SK-N-SH (cell line): Measurements from ENCODE around the gene ERRFI1. TPM values are rescaled to one million over a fixed set of nuclear protein-coding genes. Genes with fewer than 3 reads are reported as not detected.

Experiments used
- CTCF ChIA-PET: fragments of 300-600, 350-600 bp; formaldehyde crosslinking; extraction: SDS; loops from one replicate; lab custom pipeline; 2021; lab: Yijun Ruan, JAX
- POLR2A ChIA-PET: fragments of 350-600 bp; sonication (Branson Sonifier 250); formaldehyde crosslinking; extraction: SDS; loops from one replicate; lab custom pipeline; 2020; ENCODE audit warnings: antibody characterized with exemption, inconsistent platforms; lab: Yijun Ruan, JAX
- DNase-seq: peaks from one replicate; pipeline ENCODE4 v3.0.0; 2012
- H2AFZ ChIP-seq: fragments of 200-600 bp; sonication (generic); 2 replicates; pipeline ENCODE4 v1.8.1; 2016; ENCODE audit warnings: antibody characterized with exemption, mild to moderate bottlenecking, low read depth
- H3F3A ChIP-seq: fragments of 200-600 bp; sonication (generic); replicated peaks from 2 replicates; pipeline ENCODE3; 2016; ENCODE audit warnings: antibody characterized with exemption, mild to moderate bottlenecking; ENCODE audit not compliant: insufficient read depth
- H3K27ac ChIP-seq, 2 experiments: fragments of 200-500 bp in 1 of 2; fragments of 200-600 bp in 1 of 2; sonication (Bioruptor generic) in 1 of 2; sonication (generic), shearing (Covaris generic) in 1 of 2; 2 replicates each; pipeline versions ENCODE4 v1.5.1 to v1.6.1; 2014 to 2016; ENCODE audit warnings: low read depth in 2 of 2, inconsistent platforms in 1 of 2, low read length in 1 of 2, mild to moderate bottlenecking in 1 of 2, mixed read lengths in 1 of 2
- H3K27me3 ChIP-seq: fragments of 200-600 bp; sonication (generic), shearing (Covaris generic); 2 replicates; pipeline ENCODE4 v1.6.1; 2016; ENCODE audit warnings: mixed run types; ENCODE audit not compliant: insufficient read depth
- H3K36me3 ChIP-seq, 2 experiments: fragments of 200-500 bp in 1 of 2; fragments of 200-600 bp in 1 of 2; sonication (Bioruptor generic) in 1 of 2; sonication (generic) in 1 of 2; replicated peaks in 1 of 2; 2 replicates each; pipeline versions ENCODE3 to v1.5.1; 2014 to 2016; ENCODE audit warnings: low read length in 1 of 2, mild to moderate bottlenecking in 1 of 2; ENCODE audit not compliant: insufficient read depth in 2 of 2, control insufficient read depth in 1 of 2
- H3K4me1 ChIP-seq, 2 experiments: fragments of 200-500 bp in 1 of 2; fragments of 200-600 bp in 1 of 2; sonication (Bioruptor generic) in 1 of 2; sonication (generic), shearing (Covaris generic) in 1 of 2; 2 replicates each; pipeline versions ENCODE4 v1.5.1 to v1.6.1; 2014 to 2016; ENCODE audit warnings: low read depth in 1 of 2, low read length in 1 of 2, mixed run types in 1 of 2; ENCODE audit not compliant: insufficient read depth in 2 of 2, control insufficient read depth in 1 of 2
- H3K4me2 ChIP-seq: fragments of 200-600 bp; sonication (generic), shearing (Covaris generic); 2 replicates; pipeline ENCODE4 v1.6.1; 2017; ENCODE audit warnings: mixed run types
- H3K4me3 ChIP-seq, 2 experiments: fragments of 200-500 bp in 1 of 2; fragments of 200-600 bp in 1 of 2; sonication (Bioruptor generic) in 1 of 2; sonication (generic), shearing (Covaris generic) in 1 of 2; 2 replicates each; pipeline versions ENCODE4 v1.5.1 to v1.8.1; 2014 to 2016; ENCODE audit warnings: low read depth in 2 of 2, inconsistent platforms in 1 of 2, low read length in 1 of 2, mild to moderate bottlenecking in 1 of 2, mixed read lengths in 1 of 2, moderate library complexity in 1 of 2
- H3K79me2 ChIP-seq: fragments of 200-600 bp; sonication (generic); 2 replicates; pipeline ENCODE4 v1.8.1; 2017; ENCODE audit warnings: mild to moderate bottlenecking; ENCODE audit not compliant: insufficient read depth
- H3K9ac ChIP-seq: fragments of 200-600 bp; sonication (generic); 2 replicates; pipeline ENCODE4 v1.6.1; 2017; ENCODE audit warnings: mixed run types
- H3K9me2 ChIP-seq: fragments of 200-600 bp; sonication (generic); 2 replicates; pipeline ENCODE4 v1.6.1; 2017; ENCODE audit warnings: mixed run types
- H3K9me3 ChIP-seq: fragments of 200-600 bp; sonication (generic); 2 replicates; pipeline ENCODE4 v1.6.1; 2017; ENCODE audit warnings: mixed run types, mild to moderate bottlenecking, moderate library complexity
- H4K20me1 ChIP-seq: fragments of 200-600 bp; sonication (generic); 2 replicates; pipeline ENCODE4 v1.6.1; 2017; ENCODE audit warnings: mild to moderate bottlenecking, mixed run types; ENCODE audit not compliant: insufficient read depth
- CHD2 ChIP-seq: fragments of 150-350 bp; IDR thresholded peaks from 2 replicates; pipeline ENCODE4 v1.6.1; 2018; ENCODE audit warnings: low read length; ENCODE audit not compliant: partially characterized antibody
- EP300 ChIP-seq, 2 experiments: IDR thresholded peaks; 2 replicates each; pipeline versions ENCODE4 v1.4.0 to v1.6.1; 2012; ENCODE audit warnings: borderline replicate concordance in 1 of 2, low read depth in 1 of 2, low read length in 1 of 2
- FOSL2 ChIP-seq: IDR thresholded peaks from 2 replicates; pipeline ENCODE4 v1.4.0; 2012; ENCODE audit warnings: low read depth, mild to moderate bottlenecking, moderate library complexity, borderline replicate concordance
- GABPA ChIP-seq: IDR thresholded peaks from 2 replicates; pipeline ENCODE4 v1.4.0; 2012; ENCODE audit warnings: low read depth, mild to moderate bottlenecking
- MXI1 ChIP-seq: IDR thresholded peaks from 2 replicates; pipeline ENCODE4 v1.6.1; 2012; ENCODE audit warnings: mild to moderate bottlenecking, low read depth, low read length, improper control_type of control experiment
- NFIC ChIP-seq: IDR thresholded peaks from 2 replicates; pipeline ENCODE4 v1.4.0; 2012; ENCODE audit warnings: borderline replicate concordance
- POLR2AphosphoS5 ChIP-seq: IDR thresholded peaks from 2 replicates; pipeline ENCODE4 v1.6.1; 2012; ENCODE audit warnings: low read depth, low read length
- RAD21 ChIP-seq: IDR thresholded peaks from 2 replicates; pipeline ENCODE4 v1.6.1; 2012; ENCODE audit warnings: mild to moderate bottlenecking, low read length
- RCOR1 ChIP-seq: fragments of 150-350 bp; IDR thresholded peaks from 2 replicates; pipeline ENCODE4 v1.6.1; 2017; ENCODE audit warnings: antibody characterized with exemption, low read length
- RXRA ChIP-seq: IDR thresholded peaks from 2 replicates; pipeline ENCODE4 v1.4.0; 2012; ENCODE audit warnings: low read depth, mild to moderate bottlenecking, borderline replicate concordance
- SMC3 ChIP-seq: IDR thresholded peaks from 2 replicates; pipeline ENCODE4 v1.6.1; 2012; ENCODE audit warnings: low read depth, low read length, improper control_type of control experiment
- TEAD4 ChIP-seq: IDR thresholded peaks from 2 replicates; pipeline ENCODE4 v1.4.0; 2012; ENCODE audit warnings: mild to moderate bottlenecking, borderline replicate concordance; ENCODE audit not compliant: insufficient read depth
- YY1 ChIP-seq: IDR thresholded peaks from 2 replicates; pipeline ENCODE4 v1.4.0; 2012; ENCODE audit warnings: low read depth, mild to moderate bottlenecking
- WGBS: methylation state at CpG from one replicate; pipeline ENCODE4 v1.1.6; 2017; ENCODE audit warnings: low lambda C conversion rate; 5-methylcytosine and 5-hydroxymethylcytosine counted together
- polyA plus RNA-seq, 3 experiments: library from polyadenylated mRNA; depleted of rRNA; stranded (reverse); fragments of >200 nt; gene quantifications; 2 replicates each; pipeline ENCODE4 v1.2.3, GENCODE V29; 2012
- TF ChIP-seq, protein P1 (sequence below): IDR thresholded peaks from 2 replicates; pipeline ENCODE4 v1.4.0; 2012; ENCODE audit warnings: low read depth
- TF ChIP-seq, protein P2 (sequence below): IDR thresholded peaks from 2 replicates; pipeline ENCODE4 v1.4.0; 2012; ENCODE audit warnings: low read depth, borderline replicate concordance
- TF ChIP-seq, protein P3 (sequence below): fragments of 150-350 bp; IDR thresholded peaks from 2 replicates; pipeline ENCODE4 v1.6.1; 2017; ENCODE audit warnings: antibody characterized with exemption, low read length, low read depth, borderline replicate concordance
- TF ChIP-seq, protein P4 (sequence below): fragments of 200-600 bp; sonication (generic); IDR thresholded peaks from 2 replicates; pipeline ENCODE4 v1.6.1; 2017; ENCODE audit warnings: antibody characterized with exemption, mild to moderate bottlenecking, moderate library complexity

Gene ERRFI1
- polyA plus RNA-seq, 1 of the 3 experiments (the other 2 are of a cell fraction) = 65.6 TPM

DNA sequence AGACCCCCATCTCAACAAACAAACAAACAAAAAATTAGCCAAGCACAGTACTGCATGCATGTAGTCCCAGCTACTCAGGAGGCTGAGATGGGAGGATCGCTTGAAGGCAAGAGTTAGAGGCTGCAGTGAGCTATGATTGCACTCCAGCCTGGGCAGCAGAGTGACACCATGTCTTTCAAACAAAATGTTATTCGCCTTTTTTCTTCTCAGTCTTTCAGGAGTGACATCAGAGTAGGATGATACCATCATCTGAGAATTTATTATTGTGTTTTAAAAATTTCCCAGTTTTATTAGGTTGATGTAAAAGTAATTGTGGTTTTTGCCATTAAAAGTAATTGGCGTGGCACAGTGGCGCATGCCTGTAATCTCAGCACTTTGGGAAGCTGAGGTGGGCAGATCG is 53.8 kb downstream of the ERRFI1 start (continued):
- TF ChIP-seq EP300 (IDR thresholded peaks at IDR 0.05; ENCODE audit: borderline replicate concordance in 1 of 2, low read depth in 1 of 2, low read length in 1 of 2) (no peak), GABPA (no peak)
- TF ChIP-seq, all 33 proteins: peak for 0

DNA sequence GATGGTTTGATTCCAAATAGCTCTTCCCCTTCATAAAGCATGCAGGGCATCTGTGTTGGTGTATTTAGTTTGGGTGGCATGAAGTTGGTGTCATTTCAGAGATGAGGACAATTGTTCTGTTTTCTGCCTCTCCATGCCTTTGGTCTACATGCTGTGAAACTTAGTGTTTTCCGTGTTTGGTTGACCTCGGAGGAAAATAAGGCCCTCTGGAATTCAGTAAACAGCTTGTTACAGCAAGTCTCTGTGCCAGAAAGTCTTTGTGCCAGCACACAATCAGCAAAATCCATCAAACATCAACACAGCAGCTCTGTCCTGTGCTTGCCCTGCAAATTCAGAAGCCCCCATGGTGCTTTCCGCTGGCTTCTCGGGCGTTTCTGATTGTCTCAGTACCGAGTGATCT is 55.1 kb downstream of the ERRFI1 start:
- H3K4me1 ChIP-seq = no peaks in the 10 kb centered on the region
- H3K36me3 ChIP-seq = peaks cover 44 to 52% of the 10 kb centered on the region in 2 experiments
- CTCF ChIA-PET = interaction anchor here (1.9 kb wide), 1 partner anchor 44 kb away, joined by 10 read pairs; no protein-coding TSS in a partner anchor
- no peak for DNase-seq
- H3K27me3 ChIP-seq = no peaks in the 10 kb centered on the region
- H4K20me1 ChIP-seq = peaks cover 10% of the 10 kb centered on the region; the same call in 1 of the 2 replicates
- no peaks in the 10 kb centered on the region for H3K9me2 ChIP-seq
- no peak overlapping the region for H3K27ac ChIP-seq
- H3F3A ChIP-seq = peaks cover 11% of the 10 kb centered on the region
- no peak overlapping the region for H3K4me2 ChIP-seq
- no peak overlapping the region for H3K9ac ChIP-seq
- POLR2A ChIA-PET = no interaction called here
- no peak overlapping the region for H2AFZ ChIP-seq
- WGBS = 93% methylated on average over 6 of the region's 6 CpGs
- TF ChIP-seq FOSL2 (no peak), CHD2 (no peak), MXI1 (no peak), POLR2AphosphoS5 (no peak)
- TF ChIP-seq, protein P1, sequence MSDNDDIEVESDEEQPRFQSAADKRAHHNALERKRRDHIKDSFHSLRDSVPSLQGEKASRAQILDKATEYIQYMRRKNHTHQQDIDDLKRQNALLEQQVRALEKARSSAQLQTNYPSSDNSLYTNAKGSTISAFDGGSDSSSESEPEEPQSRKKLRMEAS = no peak
- no peaks in the 10 kb centered on the region for H3K9me3 ChIP-seq
- H3K4me3 ChIP-seq = no peak overlapping the region
- peaks cover 48% of the 10 kb centered on the region for H3K79me2 ChIP-seq

DNA sequence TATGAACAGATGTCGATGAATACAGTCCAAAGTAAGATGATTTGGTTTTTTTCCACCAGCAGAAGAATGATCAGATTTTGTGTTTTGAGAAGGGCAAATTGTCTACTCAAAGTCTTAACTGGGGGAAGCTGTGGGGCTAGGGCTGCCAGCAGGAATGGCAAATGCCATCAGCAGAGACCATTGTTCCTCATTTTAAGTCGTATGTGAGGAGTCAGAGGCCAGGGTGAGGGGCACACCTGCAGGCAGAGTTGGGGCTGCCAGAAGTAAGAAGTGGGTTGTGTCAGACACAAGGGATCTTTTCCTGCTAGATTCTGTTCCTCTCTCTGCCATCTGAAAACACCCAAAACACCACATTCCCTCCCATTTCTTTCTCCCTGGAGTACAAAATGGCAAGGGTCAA is 55.9 kb downstream of the ERRFI1 start:
- 93% methylated on average over 2 of the region's 2 CpGs for WGBS
- POLR2A ChIA-PET = no interaction called here

More for the DNA sequence above, 55.9 kb downstream of the ERRFI1 start:
- Histone ChIP-seq H3K27me3 (no peaks in the 10 kb centered on the region), H3K9ac (no peak overlapping the region), H4K20me1 (0 out of 2 replicates have a peak, but pooled peaks cover 8% of the 10 kb centered on the region), H3K79me2 (peaks cover 53% of the 10 kb centered on the region), H3K4me3 (no peak overlapping the region), H3K4me1 (no peaks in the 10 kb centered on the region), H3K27ac (no peak overlapping the region), H3K36me3 (peaks cover 48 to 52% of the 10 kb centered on the region in 2 experiments), H3K9me2 (no peaks in the 10 kb centered on the region)
- CTCF ChIA-PET = interaction anchor here (1.0 to 1.9 kb wide), 2 partner anchors 45 to 344 kb away, joined by 5 to 10 read pairs; no protein-coding TSS in a partner anchor
- no peak for DNase-seq
- TF ChIP-seq, protein P2, sequence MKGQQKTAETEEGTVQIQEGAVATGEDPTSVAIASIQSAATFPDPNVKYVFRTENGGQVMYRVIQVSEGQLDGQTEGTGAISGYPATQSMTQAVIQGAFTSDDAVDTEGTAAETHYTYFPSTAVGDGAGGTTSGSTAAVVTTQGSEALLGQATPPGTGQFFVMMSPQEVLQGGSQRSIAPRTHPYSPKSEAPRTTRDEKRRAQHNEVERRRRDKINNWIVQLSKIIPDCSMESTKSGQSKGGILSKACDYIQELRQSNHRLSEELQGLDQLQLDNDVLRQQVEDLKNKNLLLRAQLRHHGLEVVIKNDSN = no peak
- TF ChIP-seq SMC3 (no peak), NFIC (no peak), TEAD4 (no peak), GABPA (no peak), YY1 (no peak), CHD2 (no peak), RXRA (no peak), POLR2AphosphoS5 (no peak), RAD21 (no peak), RCOR1 (no peak)
- TF ChIP-seq, protein P3, sequence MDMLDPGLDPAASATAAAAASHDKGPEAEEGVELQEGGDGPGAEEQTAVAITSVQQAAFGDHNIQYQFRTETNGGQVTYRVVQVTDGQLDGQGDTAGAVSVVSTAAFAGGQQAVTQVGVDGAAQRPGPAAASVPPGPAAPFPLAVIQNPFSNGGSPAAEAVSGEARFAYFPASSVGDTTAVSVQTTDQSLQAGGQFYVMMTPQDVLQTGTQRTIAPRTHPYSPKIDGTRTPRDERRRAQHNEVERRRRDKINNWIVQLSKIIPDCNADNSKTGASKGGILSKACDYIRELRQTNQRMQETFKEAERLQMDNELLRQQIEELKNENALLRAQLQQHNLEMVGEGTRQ = no peak
- TF ChIP-seq, protein P4, sequence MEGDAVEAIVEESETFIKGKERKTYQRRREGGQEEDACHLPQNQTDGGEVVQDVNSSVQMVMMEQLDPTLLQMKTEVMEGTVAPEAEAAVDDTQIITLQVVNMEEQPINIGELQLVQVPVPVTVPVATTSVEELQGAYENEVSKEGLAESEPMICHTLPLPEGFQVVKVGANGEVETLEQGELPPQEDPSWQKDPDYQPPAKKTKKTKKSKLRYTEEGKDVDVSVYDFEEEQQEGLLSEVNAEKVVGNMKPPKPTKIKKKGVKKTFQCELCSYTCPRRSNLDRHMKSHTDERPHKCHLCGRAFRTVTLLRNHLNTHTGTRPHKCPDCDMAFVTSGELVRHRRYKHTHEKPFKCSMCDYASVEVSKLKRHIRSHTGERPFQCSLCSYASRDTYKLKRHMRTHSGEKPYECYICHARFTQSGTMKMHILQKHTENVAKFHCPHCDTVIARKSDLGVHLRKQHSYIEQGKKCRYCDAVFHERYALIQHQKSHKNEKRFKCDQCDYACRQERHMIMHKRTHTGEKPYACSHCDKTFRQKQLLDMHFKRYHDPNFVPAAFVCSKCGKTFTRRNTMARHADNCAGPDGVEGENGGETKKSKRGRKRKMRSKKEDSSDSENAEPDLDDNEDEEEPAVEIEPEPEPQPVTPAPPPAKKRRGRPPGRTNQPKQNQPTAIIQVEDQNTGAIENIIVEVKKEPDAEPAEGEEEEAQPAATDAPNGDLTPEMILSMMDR = no peak
- TF ChIP-seq, all 33 proteins: peak for 0
- no peaks in the 10 kb centered on the region for H3K9me3 ChIP-seq
- H3K4me2 ChIP-seq = no peak overlapping the region
- no peak overlapping the region for H2AFZ ChIP-seq
- peaks cover 8% of the 10 kb centered on the region for H3F3A ChIP-seq
